ENCODE data around the gene C1orf56.

C1orf56 gene

DNA sequence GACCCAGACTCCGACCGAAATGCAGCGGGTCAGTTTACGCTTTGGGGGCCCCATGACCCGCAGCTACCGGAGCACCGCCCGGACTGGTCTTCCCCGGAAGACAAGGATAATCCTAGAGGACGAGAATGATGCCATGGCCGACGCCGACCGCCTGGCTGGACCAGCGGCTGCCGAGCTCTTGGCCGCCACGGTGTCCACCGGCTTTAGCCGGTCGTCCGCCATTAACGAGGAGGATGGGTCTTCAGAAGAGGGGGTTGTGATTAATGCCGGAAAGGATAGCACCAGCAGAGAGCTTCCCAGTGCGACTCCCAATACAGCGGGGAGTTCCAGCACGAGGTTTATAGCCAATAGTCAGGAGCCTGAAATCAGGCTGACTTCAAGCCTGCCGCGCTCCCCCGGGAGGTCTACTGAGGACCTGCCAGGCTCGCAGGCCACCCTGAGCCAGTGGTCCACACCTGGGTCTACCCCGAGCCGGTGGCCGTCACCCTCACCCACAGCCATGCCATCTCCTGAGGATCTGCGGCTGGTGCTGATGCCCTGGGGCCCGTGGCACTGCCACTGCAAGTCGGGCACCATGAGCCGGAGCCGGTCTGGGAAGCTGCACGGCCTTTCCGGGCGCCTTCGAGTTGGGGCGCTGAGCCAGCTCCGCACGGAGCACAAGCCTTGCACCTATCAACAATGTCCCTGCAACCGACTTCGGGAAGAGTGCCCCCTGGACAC lies 534 bp downstream of the C1orf56 start:
- Histone ChIP-seq H3K4me1 (ENCODE audit: insufficient read depth, low read length) (no peaks in the 10 kb centered on the region), H3K9me3 (ENCODE audit: control insufficient read depth, insufficient read depth, low read length) (no peaks in the 10 kb centered on the region), H3K9ac (ENCODE audit: low read depth, low read length) (peak overlapping the region; percentile 83), H3K36me3 (ENCODE audit: insufficient read depth, low read length) (peaks cover 3% of the 10 kb centered on the region; the same call in 1 of the 2 replicates)

DNA sequence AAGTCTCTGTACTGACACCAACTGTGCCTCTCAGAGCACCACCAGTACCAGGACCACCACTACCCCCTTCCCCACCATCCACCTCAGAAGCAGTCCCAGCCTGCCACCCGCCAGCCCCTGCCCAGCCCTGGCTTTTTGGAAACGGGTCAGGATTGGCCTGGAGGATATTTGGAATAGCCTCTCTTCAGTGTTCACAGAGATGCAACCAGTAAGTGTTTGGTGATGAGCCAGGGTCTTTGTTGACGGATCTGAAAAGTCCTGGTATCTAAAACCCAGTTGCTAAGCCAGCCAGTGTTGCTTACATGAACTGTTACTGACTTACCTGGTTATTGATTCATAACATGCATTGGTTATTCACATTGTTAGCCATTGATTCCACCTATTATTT lies 1.1 kb downstream of the C1orf56 start:
- peaks cover 3% of the 10 kb centered on the region for H3K36me3 ChIP-seq (ENCODE audit: insufficient read depth, low read length)
- peak overlapping the region; percentile 83; the same call in 1 of the 2 replicates for H3K9ac ChIP-seq (ENCODE audit: low read depth, low read length)
- H3K9me3 ChIP-seq (ENCODE audit: control insufficient read depth, insufficient read depth, low read length), result no peaks in the 10 kb centered on the region
- H3K4me1 ChIP-seq (ENCODE audit: insufficient read depth, low read length), result no peaks in the 10 kb centered on the region

- H3K36me3 ChIP-seq (ENCODE audit: insufficient read depth, low read length), result peaks cover 7% of the 10 kb centered on the region
- H3K9ac ChIP-seq (ENCODE audit: low read depth, low read length), result no peak overlapping the region
- H3K4me1 ChIP-seq (ENCODE audit: insufficient read depth, low read length), result no peaks in the 10 kb centered on the region
- H3K9me3 ChIP-seq (ENCODE audit: control insufficient read depth, insufficient read depth, low read length), result no peaks in the 10 kb centered on the region
Measured at GRCh38 chr1:151049458-151049857, 1.9 kb downstream of the C1orf56 start.

GRCh38 chr1:151050051-151050688 lies 2.6 kb downstream of the C1orf56 start:
- Histone ChIP-seq H3K36me3 (ENCODE audit: insufficient read depth, low read length) (peaks cover 12% of the 10 kb centered on the region), H3K9ac (ENCODE audit: low read depth, low read length) (no peak overlapping the region), H3K4me1 (ENCODE audit: insufficient read depth, low read length) (no peaks in the 10 kb centered on the region), H3K9me3 (ENCODE audit: control insufficient read depth, insufficient read depth, low read length) (no peaks in the 10 kb centered on the region)

DNA sequence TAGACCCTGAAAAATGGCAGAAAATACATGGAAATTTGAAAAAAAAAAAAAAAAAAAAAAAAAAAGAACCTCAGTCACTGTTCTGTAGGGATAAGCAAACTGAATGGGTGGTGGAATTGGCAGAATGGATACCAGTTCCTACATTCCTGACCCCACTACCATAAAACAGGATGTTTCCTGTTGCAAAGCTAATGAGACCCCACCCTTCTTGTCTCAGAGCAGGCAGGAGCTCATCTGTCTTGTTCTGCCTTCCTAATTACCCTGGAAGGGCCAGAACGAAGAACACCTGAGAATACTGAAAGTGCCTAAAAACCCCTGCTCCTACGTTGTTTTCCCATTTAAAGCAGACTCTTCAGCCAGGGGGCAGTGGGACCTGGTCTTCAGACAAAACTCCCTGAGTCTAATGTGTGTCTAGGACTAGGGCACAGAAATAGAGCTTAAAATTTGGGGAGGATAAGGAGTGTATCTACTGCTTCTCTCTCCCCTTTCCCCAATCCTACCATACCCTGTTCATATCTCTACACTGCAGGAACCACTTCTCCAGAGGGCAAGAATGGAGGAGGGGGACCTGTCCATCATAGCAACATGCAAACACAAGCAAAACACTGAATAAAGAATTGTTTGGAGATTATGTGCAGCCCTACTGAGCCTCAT lies 3.9 kb downstream of the C1orf56 start:
- Histone ChIP-seq H3K9me3 (ENCODE audit: control insufficient read depth, insufficient read depth, low read length) (no peaks in the 10 kb centered on the region), H3K4me1 (ENCODE audit: insufficient read depth, low read length) (no peaks in the 10 kb centered on the region), H3K9ac (ENCODE audit: low read depth, low read length) (no peak overlapping the region), H3K36me3 (ENCODE audit: insufficient read depth, low read length) (peaks cover 24% of the 10 kb centered on the region)

- Histone ChIP-seq H3K9ac (ENCODE audit: low read depth, low read length) (no peak overlapping the region), H3K36me3 (ENCODE audit: insufficient read depth, low read length) (peaks cover 24% of the 10 kb centered on the region), H3K9me3 (ENCODE audit: control insufficient read depth, insufficient read depth, low read length) (no peaks in the 10 kb centered on the region), H3K4me1 (ENCODE audit: insufficient read depth, low read length) (peaks cover 6% of the 10 kb centered on the region)
Measured at GRCh38 chr1:151054971-151055547, 7.5 kb downstream of the C1orf56 start.

DNA sequence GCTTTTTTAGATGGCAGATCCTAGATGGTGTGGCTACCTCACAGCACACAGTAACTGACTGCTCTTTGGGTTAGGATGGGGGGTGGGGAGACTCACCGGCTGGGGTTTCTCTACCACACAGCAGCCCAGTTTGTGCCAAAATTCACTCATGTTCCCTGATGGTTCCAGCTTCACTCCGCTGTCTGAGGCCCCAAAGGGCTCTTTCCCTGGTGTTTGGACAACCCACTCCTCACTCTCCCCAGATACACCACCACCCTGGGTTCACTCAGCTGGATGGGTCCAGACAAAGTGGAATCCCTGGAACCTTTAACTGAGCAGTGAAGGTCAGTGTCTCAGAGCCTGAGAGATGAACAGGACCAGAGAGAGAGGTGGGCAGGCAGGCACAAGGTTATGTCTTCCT lies 8.0 kb downstream of the C1orf56 start:
- H3K36me3 ChIP-seq (ENCODE audit: insufficient read depth, low read length), result peaks cover 24% of the 10 kb centered on the region
- no peaks in the 10 kb centered on the region for H3K9me3 ChIP-seq (ENCODE audit: control insufficient read depth, insufficient read depth, low read length)
- H3K4me1 ChIP-seq (ENCODE audit: insufficient read depth, low read length), result peaks cover 6% of the 10 kb centered on the region
- no peak overlapping the region for H3K9ac ChIP-seq (ENCODE audit: low read depth, low read length)

DNA sequence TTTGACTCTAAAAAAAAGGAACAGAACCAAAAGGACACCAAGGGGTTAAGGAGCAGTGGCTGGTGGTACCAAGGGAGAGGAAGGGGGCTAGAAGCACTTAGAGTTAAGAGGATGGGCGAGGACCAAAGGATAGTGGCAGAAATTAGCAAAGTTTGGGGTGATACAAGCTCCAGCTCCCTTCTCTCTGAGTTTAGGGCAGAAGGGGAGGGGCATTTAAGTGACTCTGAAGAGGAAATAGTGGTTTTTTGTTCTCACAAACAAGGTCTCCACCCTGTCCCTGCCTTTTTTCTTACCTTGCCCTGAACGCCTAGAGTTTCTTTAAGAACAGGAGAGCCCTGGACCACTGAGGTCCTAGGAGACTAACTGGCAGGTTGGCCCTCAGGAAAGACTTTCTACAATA lies 8.6 kb downstream of the C1orf56 start:
- no peak overlapping the region for H3K9ac ChIP-seq (ENCODE audit: low read depth, low read length)
- H3K36me3 ChIP-seq (ENCODE audit: insufficient read depth, low read length), result peaks cover 24% of the 10 kb centered on the region
- H3K9me3 ChIP-seq (ENCODE audit: control insufficient read depth, insufficient read depth, low read length), result no peaks in the 10 kb centered on the region
- H3K4me1 ChIP-seq (ENCODE audit: insufficient read depth, low read length), result peaks cover 6% of the 10 kb centered on the region

DNA sequence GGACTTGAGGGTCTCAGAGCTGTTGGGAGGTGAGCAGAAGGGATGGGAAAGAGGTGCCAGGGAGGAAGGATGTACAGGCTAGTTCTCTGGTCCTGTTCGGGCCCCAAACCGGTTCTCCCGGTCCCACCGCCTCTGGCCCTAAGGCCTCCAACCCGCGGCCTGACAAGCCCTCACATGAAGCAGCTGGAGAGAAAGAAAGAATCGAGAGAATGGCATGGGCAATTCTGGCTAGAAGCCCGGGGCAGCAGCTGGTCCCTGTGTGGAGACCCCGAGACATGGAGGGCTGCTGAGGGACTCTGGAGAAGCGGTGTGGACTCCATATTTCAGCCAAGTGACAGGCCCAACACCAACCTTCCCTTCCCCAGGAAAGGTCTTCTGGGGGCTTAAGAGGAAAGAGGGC lies 11.1 kb downstream of the C1orf56 start:
- H3K9ac ChIP-seq (ENCODE audit: low read depth, low read length), result peak overlapping the region; percentile 96
- no peaks in the 10 kb centered on the region for H3K9me3 ChIP-seq (ENCODE audit: control insufficient read depth, insufficient read depth, low read length)
- peaks cover 16% of the 10 kb centered on the region for H3K4me1 ChIP-seq (ENCODE audit: insufficient read depth, low read length)
- peaks cover 21% of the 10 kb centered on the region for H3K36me3 ChIP-seq (ENCODE audit: insufficient read depth, low read length)

GRCh38 chr1:151059109-151060006 lies 11.8 kb downstream of the C1orf56 start, which contains the start of gene CDC42SE1:
Gene CDC42SE1 (minus strand): TSS chr1:151059622. CDS start chr1:151055730, 3,892 bp downstream.
- H3K36me3 ChIP-seq (ENCODE audit: insufficient read depth, low read length), result peaks cover 18% of the 10 kb centered on the region
- H3K4me1 ChIP-seq (ENCODE audit: insufficient read depth, low read length), result peaks cover 18% of the 10 kb centered on the region
- peak within 1 kb of the TSS; percentile 96 for H3K9ac ChIP-seq (ENCODE audit: low read depth, low read length)
- H3K9me3 ChIP-seq (ENCODE audit: control insufficient read depth, insufficient read depth, low read length), result no peaks in the 10 kb centered on the region

DNA sequence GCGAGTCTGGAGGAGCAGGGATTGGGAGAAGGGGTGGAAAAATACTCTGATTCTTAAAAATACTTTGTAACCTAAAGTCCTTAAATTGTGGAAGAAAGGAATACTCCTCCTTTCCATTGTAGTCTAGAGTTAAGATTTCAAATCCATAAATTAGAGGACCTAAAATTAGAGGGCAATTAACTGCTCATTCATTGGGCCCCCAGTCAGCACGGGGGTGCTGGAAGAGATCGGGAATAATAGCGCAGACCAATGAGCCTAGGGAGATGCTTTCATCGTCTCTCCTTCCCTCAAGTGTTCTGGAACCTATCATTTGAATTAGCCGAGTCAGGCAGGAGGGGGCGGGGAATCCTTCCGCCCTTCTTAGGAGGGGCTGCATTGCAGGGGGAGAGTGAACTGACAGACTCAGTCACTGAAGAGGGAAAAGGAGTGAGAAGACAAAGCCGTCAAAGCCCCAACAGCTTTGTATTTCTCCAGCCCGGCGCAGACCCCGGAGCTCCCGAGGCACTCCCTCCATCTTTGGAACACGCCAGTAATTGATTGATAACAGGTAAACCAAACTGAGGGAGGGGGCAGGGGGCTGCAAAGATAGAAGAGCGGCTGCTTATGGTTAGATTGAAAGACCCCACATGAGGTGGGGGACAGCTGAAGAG lies 12.6 kb downstream of the C1orf56 start, which contains the start of gene MLLT11:
MLLT11 (plus strand) TSS at position 391 of the 650 bp plus-strand sequence. CDS start 6,828 bp downstream, outside the sequence.
- H3K9ac ChIP-seq (ENCODE audit: low read depth, low read length), result peak within 1 kb of the TSS; percentile 96
- H3K9me3 ChIP-seq (ENCODE audit: control insufficient read depth, insufficient read depth, low read length), result no peaks in the 10 kb centered on the region
- peaks cover 12% of the 10 kb centered on the region for H3K36me3 ChIP-seq (ENCODE audit: insufficient read depth, low read length)
- H3K4me1 ChIP-seq (ENCODE audit: insufficient read depth, low read length), result peaks cover 21% of the 10 kb centered on the region

DNA sequence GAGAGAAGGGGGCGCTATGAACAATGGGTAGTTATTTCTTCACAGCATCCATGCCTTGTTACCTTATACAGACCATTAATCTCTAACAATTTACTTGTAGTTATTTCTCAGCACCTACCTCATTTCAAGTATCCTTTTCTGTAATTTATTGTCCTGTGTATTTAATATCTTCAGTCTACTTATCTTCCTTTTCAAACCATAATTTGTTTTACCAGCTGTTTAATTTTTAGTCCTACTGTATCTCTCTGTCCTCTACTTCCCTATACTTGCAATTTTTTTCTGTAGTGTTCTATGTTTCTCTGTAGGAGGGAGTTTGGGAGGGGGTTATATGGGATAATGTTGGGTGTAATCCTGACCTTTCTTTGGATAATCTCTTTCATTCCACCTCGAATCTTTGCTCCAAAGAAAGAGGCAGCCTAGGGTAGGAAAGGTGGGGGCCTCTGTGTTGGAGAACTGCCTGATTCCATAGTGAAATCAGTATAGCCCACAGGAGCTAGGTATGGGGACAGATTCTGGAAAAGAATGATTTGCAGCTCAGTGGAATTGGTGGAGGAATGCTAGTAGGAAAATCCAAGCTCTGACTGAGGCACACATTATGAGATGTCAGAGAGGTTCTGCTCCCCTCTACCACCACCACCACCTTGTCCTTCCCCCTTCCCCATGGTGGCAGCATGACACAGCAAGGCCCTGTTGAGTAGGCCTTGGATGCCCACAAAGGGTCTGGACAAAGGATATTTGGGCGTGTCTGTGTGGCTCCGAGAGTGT lies 13.3 kb downstream of the C1orf56 start:
- peaks cover 21% of the 10 kb centered on the region for H3K4me1 ChIP-seq (ENCODE audit: insufficient read depth, low read length)
- peak overlapping the region; percentile 96 for H3K9ac ChIP-seq (ENCODE audit: low read depth, low read length)

DNA sequence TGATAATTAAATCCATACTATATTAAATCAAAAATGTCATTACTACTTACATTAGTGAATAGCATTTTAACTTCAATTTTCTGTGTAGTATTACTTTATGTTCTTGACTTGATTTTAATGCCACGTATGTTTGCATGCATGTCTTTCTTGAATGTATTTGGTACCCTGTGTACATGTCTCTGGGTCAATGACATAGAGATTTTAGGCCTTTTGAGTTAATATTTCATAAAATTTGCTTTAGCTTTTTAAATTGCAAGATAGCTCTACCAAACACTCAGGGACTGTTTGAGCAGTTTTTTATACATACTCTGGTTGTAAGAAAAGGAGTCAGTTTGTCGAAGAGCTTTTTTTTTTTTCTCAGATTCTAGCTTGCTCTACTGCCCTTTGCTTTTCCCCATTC lies 14.2 kb downstream of the C1orf56 start:
- H3K9me3 ChIP-seq (ENCODE audit: control insufficient read depth, insufficient read depth, low read length), result no peaks in the 10 kb centered on the region
- H3K9ac ChIP-seq (ENCODE audit: low read depth, low read length), result peak overlapping the region; percentile 96
- H3K4me1 ChIP-seq (ENCODE audit: insufficient read depth, low read length), result peaks cover 21% of the 10 kb centered on the region
- peaks cover 5% of the 10 kb centered on the region; the same call in 1 of the 2 replicates for H3K36me3 ChIP-seq (ENCODE audit: insufficient read depth, low read length)

More for the DNA sequence above, 13.3 kb downstream of the C1orf56 start:
- Histone ChIP-seq H3K9me3 (ENCODE audit: control insufficient read depth, insufficient read depth, low read length) (no peaks in the 10 kb centered on the region), H3K36me3 (ENCODE audit: insufficient read depth, low read length) (peaks cover 8% of the 10 kb centered on the region)
